Esophagus squamous epithelium (tissue), 5 donors: ENCODE measurements around the gene CCDC110. TPM values are rescaled to one million over a fixed set of nuclear protein-coding genes. Genes with fewer than 3 reads are reported as not detected.

ENCODE experiments used
- DNase-seq: peaks from one replicate; lab custom pipeline; 2025; lab: John Stamatoyannopoulos, UW
- H3K27ac ChIP-seq, 4 donors: fragments of 200-600 bp; sonication (generic); one replicate each; pipeline ENCODE4 v1.5.1; 2016 to 2019; ENCODE audit warnings: mild to moderate bottlenecking in 1 of 4
- H3K27me3 ChIP-seq, 4 donors: fragments of 200-600 bp; sonication (generic); 1 replicate in 3 of 4; 2 replicates in 1 of 4; pipeline versions ENCODE4 v1.5.1 to v1.6.0; 2017 to 2021; ENCODE audit warnings: antibody characterized with exemption in 1 of 4
- H3K36me3 ChIP-seq, 3 donors: fragments of 200-600 bp; sonication (generic); one replicate each; pipeline ENCODE4 v1.5.1; 2016 to 2019
- H3K4me1 ChIP-seq, 3 donors: fragments of 200-600 bp; sonication (generic); one replicate each; pipeline ENCODE4 v1.5.1; 2017 to 2019
- H3K4me3 ChIP-seq, 4 donors: fragments of 200-600 bp; sonication (generic); 1 replicate in 3 of 4; 2 replicates in 1 of 4; pipeline ENCODE4 v1.5.1; 2016 to 2019; ENCODE audit warnings: mild to moderate bottlenecking in 2 of 4, moderate library complexity in 1 of 4
- H3K9me3 ChIP-seq, 3 donors: fragments of 200-600 bp; sonication (generic); one replicate each; pipeline ENCODE4 v1.5.1; 2016 to 2019
- POLR2A ChIP-seq, 4 donors: fragments of 450-650 bp; IDR thresholded peaks; one replicate each; pipeline ENCODE4 v1.6.1; 2017; ENCODE audit warnings: antibody characterized with exemption in 4 of 4, mild to moderate bottlenecking in 4 of 4, moderate library complexity in 3 of 4
- WGBS, 2 donors: methylation state at CpG; one replicate each; pipeline ENCODE4 v1.1.5; 2018; 5-methylcytosine and 5-hydroxymethylcytosine counted together
- intact Hi-C: fragments of 100-400 bp; cut with DNase I; formaldehyde crosslinking; loops from one replicate; pipeline ENCODE4 v1.15.0; 2022
- small RNA-seq, 4 donors: library from RNA; depleted of rRNA; stranded (forward); fragments of <200 nt; gene quantifications; one replicate each; pipeline ENCODE3, GENCODE V24; 2016
- total RNA-seq, 4 donors: library from RNA; depleted of rRNA; stranded (reverse); fragments of >200 nt; gene quantifications; one replicate each; pipeline ENCODE4 v1.1.0, GENCODE V29; 2016
- TF ChIP-seq, protein P1 (sequence below), 6 experiments: fragments of 450-650 bp in 4 of 6; fragments of 200-600 bp in 2 of 6; sonication (generic) in 2 of 6; IDR thresholded peaks; one replicate each; pipeline ENCODE4 v1.5.1; 2016 to 2019; ENCODE audit warnings: antibody characterized with exemption in 6 of 6, mild to moderate bottlenecking in 4 of 6, moderate library complexity in 4 of 6
- donor health status: DM: yes; HTN: yes; CAD: no.

The CCDC110 gene
- total RNA-seq, 4 donors from 2014 or later, result 0.18 to 2.3 (median 1.3) TPM

DNA sequence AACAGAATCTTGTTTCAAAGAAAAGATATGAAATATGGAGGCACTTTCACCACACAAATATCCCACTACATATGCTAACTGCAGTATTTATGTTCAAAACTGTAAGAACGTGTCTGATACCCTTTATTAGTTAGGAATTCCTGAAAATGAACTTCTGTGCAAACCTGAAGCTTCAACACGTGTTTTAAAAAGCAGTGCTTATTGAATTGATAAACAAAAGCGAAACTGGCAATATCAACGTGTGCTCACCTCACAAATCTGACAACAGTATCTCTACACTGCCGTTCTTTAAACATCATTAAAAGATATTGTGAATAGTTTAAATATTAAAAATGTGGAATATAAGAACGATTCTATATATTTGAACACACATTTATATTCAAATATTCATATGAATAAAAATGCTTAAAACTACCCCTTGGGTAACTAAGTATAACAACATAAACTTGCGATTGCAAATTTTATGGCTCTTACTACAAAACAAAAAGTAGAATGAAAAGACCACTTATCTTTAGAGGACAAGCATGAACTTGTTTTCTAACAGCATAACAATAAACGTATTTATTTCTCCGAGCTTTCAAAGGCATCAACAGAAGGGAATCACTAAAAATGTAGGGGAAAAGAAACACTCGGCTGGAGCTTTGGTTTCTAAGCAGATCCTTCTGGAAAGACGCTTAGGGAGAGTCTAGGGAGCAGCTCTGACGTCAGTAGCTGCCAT is 76.1 kb downstream of the CCDC110 start, which contains the start of gene LRP2BP:
LRP2BP (minus strand) TSS at position 687 of the 718 bp plus-strand sequence. CDS start 17,738 bp downstream, outside the sequence.
- H3K36me3 ChIP-seq, result peaks cover 0 to 13% (median 0%) of the 10 kb centered on the region in 3 donors
- peaks cover 7 to 53% (median 19%) of the 10 kb centered on the region in 3 donors for H3K4me1 ChIP-seq
- WGBS, 2 donors, result 1 to 2% methylated on average over 12 of the region's 12 CpGs
- intact Hi-C loops, result loop anchor here (10.0 kb wide), 1 partner anchor 191 kb away; the partner anchor contains the start of genes CFAP97 and SNX25
- H3K27me3 ChIP-seq, result no peaks in the 10 kb centered on the region
- H3K27ac ChIP-seq, result peak within 1 kb of the TSS; percentile 95 to 100 (median 98)
- peak within 1 kb of the TSS; percentile 54 to 85 (median 76) for H3K4me3 ChIP-seq
- H3K9me3 ChIP-seq, result no peaks in the 10 kb centered on the region
- no peak for TF ChIP-seq POLR2A (IDR thresholded peaks at IDR 0.05)
- TF ChIP-seq, protein P1, sequence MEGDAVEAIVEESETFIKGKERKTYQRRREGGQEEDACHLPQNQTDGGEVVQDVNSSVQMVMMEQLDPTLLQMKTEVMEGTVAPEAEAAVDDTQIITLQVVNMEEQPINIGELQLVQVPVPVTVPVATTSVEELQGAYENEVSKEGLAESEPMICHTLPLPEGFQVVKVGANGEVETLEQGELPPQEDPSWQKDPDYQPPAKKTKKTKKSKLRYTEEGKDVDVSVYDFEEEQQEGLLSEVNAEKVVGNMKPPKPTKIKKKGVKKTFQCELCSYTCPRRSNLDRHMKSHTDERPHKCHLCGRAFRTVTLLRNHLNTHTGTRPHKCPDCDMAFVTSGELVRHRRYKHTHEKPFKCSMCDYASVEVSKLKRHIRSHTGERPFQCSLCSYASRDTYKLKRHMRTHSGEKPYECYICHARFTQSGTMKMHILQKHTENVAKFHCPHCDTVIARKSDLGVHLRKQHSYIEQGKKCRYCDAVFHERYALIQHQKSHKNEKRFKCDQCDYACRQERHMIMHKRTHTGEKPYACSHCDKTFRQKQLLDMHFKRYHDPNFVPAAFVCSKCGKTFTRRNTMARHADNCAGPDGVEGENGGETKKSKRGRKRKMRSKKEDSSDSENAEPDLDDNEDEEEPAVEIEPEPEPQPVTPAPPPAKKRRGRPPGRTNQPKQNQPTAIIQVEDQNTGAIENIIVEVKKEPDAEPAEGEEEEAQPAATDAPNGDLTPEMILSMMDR (IDR thresholded peaks at IDR 0.05), result no peak
- DNase-seq, result no peak

Small RNA genes within 50 kb of the gene (small RNA-seq; reads per million reads assigned to genes)
- gene RF00019, result 0 reads per million in 4 donors

Other genes starting within 250 kb of the CCDC110 start
- gene LRP2BP, start 75.8 kb downstream of the CCDC110 start, total RNA-seq, result under 1 TPM in 3 of 4 donors, not detected in 1; 0.08 to 0.57 (median 0.22) TPM
- gene ANKRD37, start 74.9 kb downstream of the CCDC110 start, total RNA-seq, result 10 to 100 TPM in 1 of 4 donors, 1 to 10 TPM in 3; 4.7 to 40.1 (median 6.4) TPM
- 10 to 100 TPM; 20.0 to 32.4 (median 23.3) TPM for gene UFSP2, start 45.8 kb downstream of the CCDC110 start, total RNA-seq
- gene PDLIM3, start 63.8 kb upstream of the CCDC110 start, total RNA-seq, result 100 to 1,000 TPM in 1 of 4 donors, 10 to 100 TPM in 3; 13.9 to 322 (median 44.6) TPM